ENCODE results near the gene PTPRM.
A peak's percentile ranks its signal among the peaks of the same experiment; 100 is the strongest.

PTPRM gene

DNA sequence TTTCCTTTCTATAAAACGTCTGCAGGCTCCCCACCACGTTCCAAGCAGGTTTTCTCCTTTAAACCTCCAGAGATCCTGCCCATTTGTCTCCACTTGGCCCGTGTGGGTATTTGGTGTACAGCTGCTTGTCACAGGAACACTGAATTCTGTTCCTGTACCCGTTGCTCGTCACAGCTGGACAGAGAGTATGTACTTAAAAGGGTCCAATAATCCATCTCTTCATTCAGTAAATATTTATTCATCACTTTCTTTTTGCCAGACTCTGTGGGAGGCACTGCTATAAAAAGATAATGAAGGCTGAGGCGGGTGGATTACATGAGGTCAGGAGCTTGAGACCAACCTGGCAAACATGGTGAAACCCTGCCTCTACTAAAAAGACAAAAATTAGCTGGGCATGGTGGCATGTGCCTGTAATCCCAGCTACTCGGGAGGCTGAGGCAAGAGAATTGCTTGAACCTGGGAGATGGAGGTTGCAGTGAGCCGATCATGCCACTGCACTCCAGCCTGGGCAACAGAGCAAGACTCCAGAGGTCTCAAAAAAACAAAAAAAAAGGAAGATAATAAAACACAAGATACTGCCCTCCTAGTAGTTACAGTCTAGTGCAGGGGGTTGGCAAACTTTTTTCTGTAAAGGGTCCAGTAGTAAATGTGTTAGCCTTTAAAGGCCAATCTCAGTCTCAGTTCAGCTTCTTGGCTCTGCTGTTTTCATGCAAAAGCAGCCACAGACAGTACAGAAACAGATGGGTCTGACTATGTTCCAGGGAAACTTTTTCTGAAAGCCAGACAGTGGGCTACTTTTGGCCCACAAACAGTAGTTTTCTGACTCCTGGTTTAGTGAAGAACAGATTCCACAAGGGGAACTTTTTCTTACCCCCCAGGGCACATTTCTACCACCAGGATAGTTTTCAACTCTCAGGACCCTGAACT is 732.2 kb downstream of the PTPRM start:
- DNase-seq: no peak

DNA sequence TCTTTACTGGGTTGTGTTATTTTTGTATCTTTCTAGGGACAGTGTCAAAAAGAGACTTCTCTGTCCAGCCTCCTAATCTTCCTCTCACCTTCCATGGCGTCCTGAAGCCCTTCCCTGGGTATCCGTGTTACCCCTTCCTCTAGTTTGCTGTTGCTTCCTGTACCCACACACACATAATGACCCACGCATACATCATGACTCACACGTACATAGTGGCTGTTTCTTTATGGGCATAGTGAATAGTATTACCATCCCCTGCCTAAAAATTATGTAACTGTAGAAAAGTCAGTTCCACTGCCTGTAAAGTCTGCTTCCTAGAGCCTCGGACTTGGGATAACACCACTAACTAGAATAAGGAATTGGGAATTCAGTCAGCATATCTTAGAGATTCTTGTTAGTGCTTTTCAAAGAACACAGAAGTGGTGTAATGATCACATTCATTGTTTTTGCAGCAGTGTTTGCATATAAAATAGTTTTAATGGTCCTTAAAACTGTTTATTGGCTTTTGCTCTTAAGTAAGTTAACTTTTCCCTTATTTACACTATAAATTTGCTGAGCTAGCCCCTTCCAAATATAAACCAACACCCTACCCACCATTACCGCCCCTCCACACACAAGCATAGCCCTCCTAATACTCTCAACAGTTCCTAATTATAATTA is 733.8 kb downstream of the PTPRM start:
- no peak for DNase-seq

DNA sequence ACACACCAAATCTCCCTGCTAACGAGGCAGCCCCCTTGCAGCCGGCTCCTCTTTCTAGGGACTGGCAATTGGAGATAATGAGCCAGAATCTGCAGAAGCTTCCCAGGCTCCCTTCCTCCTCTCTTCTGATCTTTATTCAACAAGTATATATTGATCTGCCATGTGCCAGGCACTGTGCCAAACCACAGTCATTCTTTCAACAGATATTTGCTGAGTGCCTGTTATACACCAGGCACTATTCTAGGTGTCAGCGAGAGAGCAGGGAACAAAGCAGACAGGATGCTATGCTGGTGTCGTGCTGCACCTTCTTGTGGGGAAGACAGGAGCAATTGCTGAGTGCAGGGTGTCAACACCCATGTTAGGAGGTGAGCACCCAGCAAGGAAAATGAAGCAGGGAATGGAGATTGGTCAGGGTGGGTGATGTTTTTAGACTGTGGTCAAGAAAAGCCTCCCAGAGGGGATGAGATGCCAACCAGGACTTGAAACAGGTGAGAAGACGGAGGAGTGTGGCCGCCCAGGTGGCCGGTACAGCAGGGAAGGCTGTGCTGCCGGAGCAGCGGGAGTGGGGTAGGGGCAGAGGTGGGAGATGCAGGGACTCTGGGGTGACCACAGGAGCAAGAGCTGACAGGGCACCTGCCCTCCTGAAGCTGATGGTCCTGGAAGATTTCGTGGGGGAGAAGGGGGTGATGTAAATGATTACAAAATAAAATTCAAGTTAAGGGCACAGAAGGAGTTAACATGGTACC is 734.5 kb downstream of the PTPRM start:
- peak; percentile 75 for DNase-seq

DNA sequence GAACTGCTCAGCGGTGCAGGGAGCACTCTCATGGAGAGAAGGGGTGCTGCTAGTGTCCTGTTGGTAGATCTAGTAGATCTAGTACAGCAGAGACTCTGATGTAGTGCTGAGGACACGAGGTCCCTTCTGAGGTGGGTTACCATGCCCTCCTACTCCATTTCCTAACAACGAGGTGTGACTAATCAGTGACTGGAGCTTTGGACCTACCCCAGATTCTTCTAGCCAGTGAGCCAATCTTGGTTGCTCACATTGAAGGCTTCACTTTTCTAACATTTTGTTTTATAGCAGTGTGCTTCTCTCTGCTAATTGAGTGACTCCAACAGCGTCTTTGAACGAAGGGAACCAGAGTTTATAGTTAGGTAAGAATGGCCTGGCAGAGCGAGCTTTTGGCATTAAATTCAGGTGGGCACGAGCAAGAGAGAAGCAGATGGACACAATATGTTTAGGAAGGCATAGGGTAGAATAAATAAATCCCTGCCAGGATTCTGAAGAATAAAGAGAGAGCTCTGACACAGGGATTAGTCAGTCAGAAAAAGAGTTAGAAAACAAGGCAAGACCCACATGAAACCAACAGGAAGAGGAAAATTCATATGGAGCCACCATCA is 736.1 kb downstream of the PTPRM start:
- no peak for DNase-seq

DNA sequence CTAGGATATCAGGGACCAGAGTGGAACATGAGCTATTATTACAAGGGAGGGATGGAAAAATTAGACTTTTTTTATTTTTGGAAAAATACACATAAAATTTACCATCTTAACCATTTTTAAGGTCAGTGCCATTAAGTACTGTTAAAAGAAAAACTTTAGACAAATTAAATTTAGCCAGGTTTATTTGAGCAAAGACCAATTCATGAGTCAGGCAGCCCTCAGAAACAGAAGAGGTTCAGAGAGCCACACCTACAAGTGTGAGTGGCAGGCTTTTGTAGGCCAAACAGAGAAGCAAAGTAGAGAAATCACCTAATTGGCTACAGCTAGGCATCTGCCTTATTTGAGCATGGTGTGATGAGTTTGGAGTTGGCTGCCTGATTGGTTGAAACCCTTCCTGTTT is 740.8 kb downstream of the PTPRM start:
- no peak for DNase-seq

DNA sequence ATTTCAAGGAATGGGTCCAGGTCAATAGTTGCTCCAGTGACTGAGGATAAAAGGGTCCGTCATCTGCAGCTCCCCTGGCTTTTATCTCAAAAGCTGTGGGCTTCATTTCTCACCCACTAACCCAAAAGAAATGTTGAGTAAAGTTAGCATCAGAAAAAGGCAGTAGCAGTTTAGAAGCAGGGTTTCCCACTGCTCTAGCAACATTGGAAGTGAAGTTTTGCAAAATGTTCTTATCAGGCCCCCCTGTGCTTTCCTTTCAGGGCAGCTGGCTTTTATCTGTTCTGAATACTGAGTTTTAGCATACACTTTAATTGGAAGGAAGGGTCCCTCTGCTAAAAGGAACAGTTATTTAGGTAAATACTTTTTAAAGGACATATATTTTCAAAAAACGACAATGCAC is 745.9 kb downstream of the PTPRM start:
- no peak for DNase-seq

DNA sequence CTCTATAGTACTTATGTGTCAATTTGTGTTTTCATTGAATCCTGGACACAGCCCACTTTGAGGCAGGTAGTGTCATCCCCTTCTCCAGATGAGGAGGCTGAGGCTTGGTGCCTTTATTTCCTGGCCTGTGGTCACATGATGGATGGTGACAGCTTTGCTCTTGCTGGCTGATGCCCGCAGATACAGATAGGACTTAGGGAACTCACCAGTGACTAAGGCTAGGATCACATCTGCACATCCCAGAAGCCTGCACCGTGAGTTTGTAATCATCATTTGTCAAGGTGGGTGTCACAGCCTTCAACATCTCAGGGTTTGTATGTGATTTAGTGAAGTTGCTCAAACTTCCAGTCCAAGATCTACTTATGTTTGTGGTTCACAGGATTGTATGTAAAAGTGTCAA is 747.0 kb downstream of the PTPRM start:
- DNase-seq: no peak

DNA sequence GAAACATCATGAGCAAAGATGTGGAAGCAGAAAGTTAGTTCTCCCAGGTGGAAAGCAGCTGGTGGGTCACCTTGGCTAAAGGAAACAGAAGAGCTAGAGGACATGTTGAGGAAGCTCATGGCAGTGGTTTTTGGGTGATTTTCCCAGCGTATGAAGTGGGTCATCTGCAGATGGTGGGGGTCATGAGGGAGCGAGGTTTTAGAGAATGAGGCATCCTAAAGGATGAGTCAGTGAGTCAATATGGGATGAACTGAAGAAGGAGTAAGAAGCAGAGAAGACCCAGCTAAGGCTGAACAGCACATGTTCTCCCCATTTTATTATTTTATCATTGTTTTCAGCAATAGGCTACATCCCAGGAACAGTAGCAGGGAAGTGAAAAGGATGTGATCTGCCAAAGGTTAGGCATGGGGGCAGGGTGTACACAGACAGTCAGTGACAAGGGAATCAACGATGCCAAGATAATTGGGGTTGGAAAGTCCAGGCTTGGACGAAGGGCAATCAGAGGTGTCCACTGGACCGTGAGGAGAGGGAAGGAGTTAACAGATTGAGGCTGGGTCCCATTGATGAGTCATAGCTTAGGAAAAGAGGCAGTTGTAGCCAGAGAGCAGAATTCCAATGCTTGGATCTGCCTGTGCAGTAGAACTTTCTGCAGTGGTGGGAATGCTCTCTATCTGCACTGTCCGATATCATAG is 752.8 kb downstream of the PTPRM start:
- no peak for DNase-seq

DNA sequence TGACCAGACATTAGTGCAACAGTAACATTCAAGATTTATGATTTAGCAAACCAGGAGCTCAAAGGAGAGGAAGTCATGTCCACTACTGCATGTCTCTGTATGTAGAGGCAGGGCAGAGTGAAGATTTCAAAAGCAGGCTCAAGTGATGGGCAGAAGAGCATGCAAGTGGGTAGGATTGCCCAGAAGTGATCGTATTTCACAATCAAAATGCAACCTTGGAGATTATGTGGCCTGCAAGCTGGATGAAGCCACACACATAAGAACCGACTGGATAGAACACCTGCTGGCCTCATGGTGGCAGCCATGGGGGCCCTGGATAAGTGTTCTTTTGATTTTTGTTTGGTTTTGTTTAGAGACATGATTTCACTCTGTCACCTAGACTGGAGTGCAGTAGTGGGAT is 755.4 kb downstream of the PTPRM start:
- no peak for DNase-seq

DNA sequence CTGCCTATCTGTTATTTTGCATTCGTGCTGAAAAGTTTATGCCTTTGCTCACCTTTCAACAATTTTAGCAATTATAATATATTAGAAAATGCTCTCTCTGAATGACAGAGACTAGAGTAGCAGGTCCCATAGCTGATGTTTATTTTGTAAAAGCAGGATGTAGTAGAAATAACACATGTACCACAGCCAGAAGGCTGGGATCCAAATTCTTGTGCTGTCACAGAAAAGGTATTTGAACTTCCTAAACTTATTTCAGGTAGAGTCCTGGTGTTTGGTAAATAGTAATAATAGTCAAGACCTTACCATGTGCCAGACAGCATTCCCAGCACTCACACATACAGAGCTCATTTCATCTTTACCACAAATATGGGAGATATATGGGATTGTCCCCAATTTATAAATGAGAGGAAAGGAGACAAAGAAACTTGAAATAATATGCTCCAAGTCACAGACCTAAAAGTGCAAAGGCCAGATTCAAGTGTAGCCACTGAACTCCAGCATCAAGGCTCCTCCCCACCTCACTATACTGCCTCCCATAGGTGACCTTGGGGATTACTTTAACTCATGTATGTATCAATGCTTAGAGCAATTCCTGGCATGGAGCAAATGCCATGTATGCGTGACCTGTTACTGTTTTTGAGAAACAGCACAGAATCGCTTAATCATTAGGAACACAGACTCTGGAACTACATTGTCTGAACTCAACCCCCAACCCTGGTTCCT is 757.4 kb downstream of the PTPRM start:
- no peak for DNase-seq

DNA sequence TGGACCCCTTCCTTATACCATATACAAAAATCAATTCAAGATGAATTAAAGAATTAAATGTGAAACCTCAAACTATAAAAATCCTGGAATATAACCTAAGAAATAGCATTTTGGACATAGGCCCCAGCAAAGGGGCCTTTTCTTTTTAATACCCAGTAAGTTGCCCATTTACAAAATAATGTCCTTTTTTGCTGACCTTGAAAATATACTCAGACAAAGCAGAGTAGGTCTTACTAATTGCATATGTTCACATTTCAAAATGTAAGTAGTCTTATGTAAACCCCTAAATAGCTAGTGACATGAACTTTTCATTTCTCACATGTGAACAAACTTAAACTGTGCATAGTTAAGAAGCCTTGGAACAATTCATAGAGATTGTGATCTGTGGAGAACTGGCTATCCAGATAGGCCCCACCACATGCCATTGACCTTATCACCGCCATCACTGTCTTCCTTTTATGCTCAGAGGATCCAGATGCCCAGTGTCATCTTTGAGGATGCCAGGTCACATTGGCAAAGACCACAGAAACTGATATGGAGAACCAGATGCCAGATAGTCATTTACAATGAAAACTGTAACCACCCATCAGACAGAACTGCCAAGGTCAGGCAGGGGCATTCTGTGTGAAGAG is 759.8 kb downstream of the PTPRM start:
- DNase-seq: no peak

DNA sequence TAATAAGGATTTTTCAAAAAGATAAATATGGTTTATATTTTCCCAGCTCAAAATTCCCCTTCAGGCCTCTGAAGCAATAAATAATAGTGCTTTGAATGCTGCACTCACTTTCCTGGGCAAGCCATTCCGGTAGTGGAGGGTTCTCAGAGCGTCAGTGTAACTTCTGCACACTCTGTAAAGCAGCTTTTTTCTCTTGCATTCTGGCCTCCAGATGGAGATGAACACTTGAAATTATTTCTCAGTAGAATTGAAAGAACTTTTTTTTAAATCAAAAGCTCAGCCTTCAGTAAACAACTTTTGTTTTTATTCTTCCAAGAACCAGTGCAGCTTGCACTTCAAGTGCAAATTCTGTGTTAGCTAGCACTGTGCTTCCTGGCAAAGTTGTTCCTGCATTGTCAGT is 761.0 kb downstream of the PTPRM start:
- DNase-seq: no peak

DNA sequence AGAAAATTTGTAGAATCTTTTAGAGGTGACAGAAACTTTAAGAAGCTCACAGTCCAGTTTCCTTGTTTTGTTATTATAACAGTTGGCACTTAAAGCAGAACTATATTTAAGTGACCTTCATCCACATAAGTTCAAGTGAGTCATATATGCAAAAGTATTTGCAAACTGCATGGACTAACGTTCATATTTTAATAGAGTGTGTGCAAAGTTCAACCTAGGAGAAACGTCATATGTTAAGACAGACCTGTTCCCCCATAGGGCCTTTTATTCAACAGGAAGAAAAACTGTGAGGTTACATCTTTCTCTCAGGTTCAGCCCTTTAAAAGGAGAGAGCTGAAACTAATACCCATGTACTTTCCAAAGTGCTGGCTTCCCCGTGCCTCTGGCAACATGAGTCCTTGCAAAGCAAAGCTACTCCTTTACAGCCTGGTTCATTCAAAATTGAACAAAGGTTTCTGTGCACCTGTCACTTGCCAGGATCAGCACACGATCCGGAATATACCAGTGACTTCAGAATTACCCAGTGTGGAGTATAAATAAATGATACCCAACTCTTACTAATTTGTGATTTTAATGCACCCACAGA is 762.2 kb downstream of the PTPRM start:
- no peak for DNase-seq

DNA sequence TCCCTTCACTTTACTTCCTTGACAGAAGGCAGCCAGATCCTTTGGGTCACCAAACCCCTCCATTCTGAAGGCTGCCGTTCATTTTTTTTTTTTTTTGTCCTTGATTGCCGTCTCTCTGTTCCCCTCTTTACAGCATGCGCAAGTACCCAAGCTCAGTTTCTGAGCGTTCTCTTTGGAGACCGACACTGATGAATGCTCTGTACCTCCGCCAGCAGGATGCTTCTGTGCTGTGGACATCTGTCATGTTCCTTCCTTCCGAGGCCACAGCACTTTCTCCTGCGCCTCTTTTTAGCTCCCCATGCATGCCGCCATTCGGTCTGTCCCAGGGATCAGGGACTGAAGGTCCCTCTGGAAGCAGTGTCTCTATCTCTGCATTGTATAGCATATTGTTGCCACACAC is 763.5 kb downstream of the PTPRM start:
- DNase-seq: no peak

DNA sequence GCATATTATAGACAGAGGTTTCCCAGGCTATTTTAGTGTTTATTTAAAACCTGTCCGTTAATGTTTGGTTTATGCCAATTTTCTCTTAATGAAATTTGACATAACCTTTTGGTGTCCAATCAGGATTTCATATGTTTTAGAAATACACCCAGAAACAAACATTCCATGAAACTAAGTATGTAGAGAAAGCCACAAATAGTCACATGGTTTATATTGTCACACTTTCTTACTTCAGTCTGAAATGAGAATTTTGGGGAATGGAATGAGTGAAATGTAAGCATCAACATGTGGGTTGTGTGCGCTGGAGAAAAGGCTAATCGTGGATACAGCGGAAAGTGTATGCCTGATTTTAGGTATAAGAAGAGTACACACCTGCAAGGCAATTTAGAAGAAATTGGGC is 765.2 kb downstream of the PTPRM start:
- no peak for DNase-seq

DNA sequence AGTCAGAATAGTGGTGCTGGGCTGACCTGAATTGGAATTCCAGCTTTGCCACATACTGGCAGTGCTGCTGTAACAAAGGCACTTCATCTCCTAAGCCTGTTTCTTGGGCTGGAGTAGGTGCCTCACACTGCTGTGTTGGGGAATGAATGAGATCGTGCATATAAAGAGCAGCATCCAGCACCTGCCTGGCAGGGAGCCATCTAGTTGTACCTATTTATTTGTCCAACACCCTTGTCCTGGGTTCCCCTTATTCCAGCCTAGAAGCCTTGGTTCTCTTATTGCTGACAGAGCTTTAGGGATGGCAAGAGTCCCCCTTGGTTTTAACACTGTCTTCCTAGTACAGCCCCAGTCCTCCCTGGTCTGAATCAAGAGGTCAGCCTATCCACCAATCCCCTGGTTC is 766.8 kb downstream of the PTPRM start:
- DNase-seq: no peak

DNA sequence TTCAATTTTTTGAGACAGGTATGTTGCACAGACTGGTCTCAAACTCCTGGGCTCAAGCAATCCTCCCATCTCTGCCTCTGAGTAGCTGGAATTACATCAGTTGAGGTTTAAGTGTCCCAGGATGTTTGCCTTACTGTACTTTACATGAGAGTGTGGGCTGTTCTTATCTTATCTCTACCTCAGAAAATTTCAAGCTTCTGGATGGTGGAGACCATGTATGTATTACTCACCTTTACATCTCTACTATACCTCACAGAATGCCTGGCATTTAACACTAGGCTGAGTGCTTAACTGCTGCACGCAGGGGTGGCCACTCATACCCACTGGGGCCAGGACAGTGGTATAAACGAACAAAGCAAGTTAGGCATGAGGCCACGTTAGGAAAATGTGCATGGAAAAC is 770.1 kb downstream of the PTPRM start:
- no peak for DNase-seq

DNA sequence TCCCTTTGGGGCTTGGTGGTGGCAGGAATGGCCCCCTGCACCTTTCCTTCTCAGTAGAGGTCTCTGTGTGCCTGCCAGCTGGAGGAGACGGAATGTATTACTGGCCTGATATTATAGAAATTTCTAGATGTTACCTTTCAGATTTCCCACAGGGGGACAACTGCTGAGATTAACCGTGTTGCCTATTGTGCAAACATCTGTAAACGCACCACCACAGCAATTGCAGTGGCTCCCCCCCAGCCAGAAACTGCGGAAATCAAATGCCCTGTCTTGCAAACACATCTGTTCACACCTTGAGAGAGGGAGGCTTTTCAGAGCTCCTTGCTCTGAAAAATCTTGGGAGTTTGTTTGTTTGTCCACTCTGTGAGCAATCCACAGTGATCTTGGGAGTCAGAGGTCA is 772.1 kb downstream of the PTPRM start:
- DNase-seq: no peak

DNA sequence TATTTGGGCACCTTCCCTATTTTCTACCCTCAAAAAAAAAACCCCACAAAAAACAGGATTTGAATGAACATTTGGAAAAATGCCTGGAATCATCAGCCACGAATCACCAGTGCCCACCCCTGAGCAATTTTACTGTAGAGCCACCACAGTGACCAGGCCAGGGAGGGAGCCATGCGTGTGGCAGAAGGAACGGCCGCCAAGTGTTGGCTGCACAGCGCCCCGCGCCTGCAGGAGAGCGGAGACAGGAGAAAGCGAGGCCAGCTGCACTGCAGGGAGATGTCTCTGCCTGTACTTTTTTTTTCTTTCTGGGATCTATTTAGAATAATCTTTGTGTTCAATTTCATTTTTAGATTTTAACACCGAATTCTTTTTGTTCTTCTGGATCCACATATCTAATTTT is 772.8 kb downstream of the PTPRM start:
- DNase-seq: no peak

DNA sequence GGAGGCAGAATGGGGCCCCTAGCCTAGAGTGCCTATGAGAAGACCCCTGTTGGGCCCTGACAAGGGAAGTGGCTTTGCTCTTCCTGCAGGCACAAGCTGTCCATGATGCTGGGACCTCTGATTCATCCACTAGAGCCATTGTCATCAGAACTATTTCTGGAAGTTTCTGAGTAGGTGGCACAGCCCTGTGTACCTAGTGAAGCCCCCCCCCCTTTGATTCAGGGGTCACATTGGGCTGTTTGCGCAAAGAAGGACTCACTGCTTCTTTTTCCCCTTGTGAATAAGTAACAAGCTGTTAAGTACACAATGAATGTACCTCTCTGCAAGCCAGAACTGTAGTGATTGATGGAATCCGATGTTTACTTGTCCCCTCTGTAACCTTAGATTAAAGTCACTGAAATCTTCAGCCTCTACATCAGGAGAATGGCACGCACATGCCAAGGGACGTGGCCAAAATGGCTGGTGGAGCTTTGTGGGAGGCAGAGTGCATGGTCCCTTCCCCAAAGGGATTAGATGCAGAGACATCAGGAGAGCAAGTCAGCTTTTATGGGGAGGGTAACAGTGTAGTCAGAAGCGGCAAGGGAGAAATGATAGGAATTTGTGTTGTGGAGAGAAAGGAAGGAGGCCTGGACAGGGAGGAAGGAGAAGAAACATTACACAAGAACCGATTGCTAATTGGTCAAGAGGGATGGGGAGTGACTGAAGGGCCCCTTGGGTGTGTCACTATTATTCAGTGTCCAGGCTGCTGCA is 774.5 kb downstream of the PTPRM start:
- no peak for DNase-seq

All from NCI-H1105 (cell line).